NOMO-1 treated with DMSO at 0.1 percent for 48 hours (cell line): ENCODE data around the gene GCH1.

Experiments used
- DNase-seq: peaks from one replicate; lab custom pipeline; 2025; ENCODE audit not compliant: unreplicated experiment; lab: John Stamatoyannopoulos, UW

The GCH1 gene

GRCh38 chr14:54829486-54830224 is 73.0 kb downstream of the GCH1 start:
- no peak for DNase-seq

GRCh38 chr14:54828037-54828436 is 74.6 kb downstream of the GCH1 start:
- no peak for DNase-seq

GRCh38 chr14:54823757-54824549 is 78.7 kb downstream of the GCH1 start:
- no peak for DNase-seq

GRCh38 chr14:54822685-54823084 is 79.9 kb downstream of the GCH1 start:
- DNase-seq, result no peak

- DNase-seq, result peak; percentile 72
These were observed 84.2 kb downstream of the GCH1 start for GRCh38 chr14:54818201-54819133.

- DNase-seq, result no peak
These were observed 85.1 kb downstream of the GCH1 start for GRCh38 chr14:54817506-54817905.

- DNase-seq, result no peak
These were observed 86.2 kb downstream of the GCH1 start for GRCh38 chr14:54816450-54816849.

- no peak for DNase-seq
These were observed 87.1 kb downstream of the GCH1 start for GRCh38 chr14:54815515-54815914.

GRCh38 chr14:54815016-54815415 is 87.6 kb downstream of the GCH1 start:
- DNase-seq, result no peak

- no peak for DNase-seq
These were observed 88.5 kb downstream of the GCH1 start for GRCh38 chr14:54814076-54814475.

GRCh38 chr14:54813081-54813480 is 89.5 kb downstream of the GCH1 start:
- no peak for DNase-seq

GRCh38 chr14:54812617-54813016 is 90.0 kb downstream of the GCH1 start:
- DNase-seq, result no peak

GRCh38 chr14:54809767-54810166 is 92.9 kb downstream of the GCH1 start:
- no peak for DNase-seq

GRCh38 chr14:54808326-54809161 is 94.1 kb downstream of the GCH1 start:
- no peak for DNase-seq

GRCh38 chr14:54807881-54808280 is 94.7 kb downstream of the GCH1 start:
- DNase-seq, result no peak

- no peak for DNase-seq
These were observed 95.2 kb downstream of the GCH1 start for GRCh38 chr14:54807428-54807827.

- no peak for DNase-seq
These were observed 96.0 kb downstream of the GCH1 start for GRCh38 chr14:54806616-54807015.

GRCh38 chr14:54805445-54806322 is 96.9 kb downstream of the GCH1 start:
- peak; percentile 65 for DNase-seq

GRCh38 chr14:54805070-54805444 is 97.6 kb downstream of the GCH1 start:
- no peak for DNase-seq
